Colonic mucosa (tissue), 4 donors: Measurements from ENCODE around the gene UPF3A. TPM values are rescaled to one million over a fixed set of nuclear protein-coding genes. Genes with fewer than 3 reads are reported as not detected.

Experiments used
- DNase-seq: peaks from one replicate; pipeline ENCODE4 v3.0.0-alpha.2; 2020
- H3K27ac ChIP-seq: fragments of 200-600 bp; one replicate; pipeline ENCODE4 v1.8.0; 2021
- H3K27me3 ChIP-seq: fragments of 200-600 bp; one replicate; pipeline ENCODE4 v1.8.0; 2021
- H3K36me3 ChIP-seq: fragments of 200-600 bp; one replicate; pipeline ENCODE4 v1.8.0; 2021
- H3K4me1 ChIP-seq: fragments of 200-600 bp; one replicate; pipeline ENCODE4 v1.8.0; 2021; ENCODE audit warnings: mild to moderate bottlenecking
- H3K4me3 ChIP-seq: fragments of 200-600 bp; one replicate; pipeline ENCODE4 v1.8.0; 2021
- H3K9ac ChIP-seq, 2 donors: one replicate each; pipeline ENCODE4 v1.7.0; 2013; ENCODE audit warnings: control low read depth in 2 of 2, low read depth in 2 of 2, low read length in 2 of 2
- H3K9me3 ChIP-seq: fragments of 200-600 bp; one replicate; pipeline ENCODE4 v1.8.0; 2021
- intact Hi-C: fragments of 100-400 bp; cut with DNase I; formaldehyde crosslinking; loops from one replicate; pipeline ENCODE4 v1.14.1; 2022
- total RNA-seq, 2 donors: library from RNA; stranded (reverse); fragmentation: NEBNext Ultra II Directional in 1 of 2; extraction: Animal tissue kit (Norgen Biotek cat#: 25700) in 1 of 2; gene quantifications; one replicate each; pipeline ENCODE4 v1.2.1, GENCODE V29; 2021
- TF ChIP-seq, protein P1 (sequence below): fragments of 200-600 bp; IDR thresholded peaks from one replicate; pipeline ENCODE4 v1.8.0; 2022; ENCODE audit warnings: antibody characterized with exemption, mild to moderate bottlenecking
- donor health status: healthy.
- donor health status: DM: no; HTN: no; CAD: no.
- donor health status: DM: no; HTN: no; CAD: no.

Gene UPF3A
- total RNA-seq, 2 donors from 2014 or later = 22.1 to 29.7 TPM

DNA sequence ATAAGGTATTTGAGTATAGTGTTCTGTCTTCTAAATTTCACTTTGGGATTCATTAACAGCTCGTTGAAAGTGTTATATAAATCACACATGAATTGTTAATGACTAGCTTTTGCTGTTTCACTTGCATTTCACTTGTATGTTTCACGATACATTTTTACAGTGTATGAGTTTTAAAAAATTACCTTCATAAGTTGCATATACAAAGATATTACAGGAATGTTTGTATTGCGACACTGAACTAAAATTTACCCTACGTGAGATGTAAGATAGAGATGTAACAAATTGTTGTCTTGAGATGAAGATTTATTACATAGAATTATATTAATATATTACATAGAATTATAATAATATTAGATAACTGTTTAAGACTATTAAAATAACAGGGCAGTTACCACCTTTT lies 45.2 kb upstream of the UPF3A start:
- intact Hi-C loops = no loop called here
- H3K27ac ChIP-seq = no peak overlapping the region
- no peaks in the 10 kb centered on the region for H3K27me3 ChIP-seq
- peaks cover 3% of the 10 kb centered on the region for H3K36me3 ChIP-seq
- TF ChIP-seq, protein P1, sequence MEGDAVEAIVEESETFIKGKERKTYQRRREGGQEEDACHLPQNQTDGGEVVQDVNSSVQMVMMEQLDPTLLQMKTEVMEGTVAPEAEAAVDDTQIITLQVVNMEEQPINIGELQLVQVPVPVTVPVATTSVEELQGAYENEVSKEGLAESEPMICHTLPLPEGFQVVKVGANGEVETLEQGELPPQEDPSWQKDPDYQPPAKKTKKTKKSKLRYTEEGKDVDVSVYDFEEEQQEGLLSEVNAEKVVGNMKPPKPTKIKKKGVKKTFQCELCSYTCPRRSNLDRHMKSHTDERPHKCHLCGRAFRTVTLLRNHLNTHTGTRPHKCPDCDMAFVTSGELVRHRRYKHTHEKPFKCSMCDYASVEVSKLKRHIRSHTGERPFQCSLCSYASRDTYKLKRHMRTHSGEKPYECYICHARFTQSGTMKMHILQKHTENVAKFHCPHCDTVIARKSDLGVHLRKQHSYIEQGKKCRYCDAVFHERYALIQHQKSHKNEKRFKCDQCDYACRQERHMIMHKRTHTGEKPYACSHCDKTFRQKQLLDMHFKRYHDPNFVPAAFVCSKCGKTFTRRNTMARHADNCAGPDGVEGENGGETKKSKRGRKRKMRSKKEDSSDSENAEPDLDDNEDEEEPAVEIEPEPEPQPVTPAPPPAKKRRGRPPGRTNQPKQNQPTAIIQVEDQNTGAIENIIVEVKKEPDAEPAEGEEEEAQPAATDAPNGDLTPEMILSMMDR = no peak
- H3K4me3 ChIP-seq = peak overlapping the region; percentile 92
- H3K9me3 ChIP-seq = no peaks in the 10 kb centered on the region
- DNase-seq = no peak
- no peak overlapping the region for H3K9ac ChIP-seq
- H3K4me1 ChIP-seq = no peaks in the 10 kb centered on the region

DNA sequence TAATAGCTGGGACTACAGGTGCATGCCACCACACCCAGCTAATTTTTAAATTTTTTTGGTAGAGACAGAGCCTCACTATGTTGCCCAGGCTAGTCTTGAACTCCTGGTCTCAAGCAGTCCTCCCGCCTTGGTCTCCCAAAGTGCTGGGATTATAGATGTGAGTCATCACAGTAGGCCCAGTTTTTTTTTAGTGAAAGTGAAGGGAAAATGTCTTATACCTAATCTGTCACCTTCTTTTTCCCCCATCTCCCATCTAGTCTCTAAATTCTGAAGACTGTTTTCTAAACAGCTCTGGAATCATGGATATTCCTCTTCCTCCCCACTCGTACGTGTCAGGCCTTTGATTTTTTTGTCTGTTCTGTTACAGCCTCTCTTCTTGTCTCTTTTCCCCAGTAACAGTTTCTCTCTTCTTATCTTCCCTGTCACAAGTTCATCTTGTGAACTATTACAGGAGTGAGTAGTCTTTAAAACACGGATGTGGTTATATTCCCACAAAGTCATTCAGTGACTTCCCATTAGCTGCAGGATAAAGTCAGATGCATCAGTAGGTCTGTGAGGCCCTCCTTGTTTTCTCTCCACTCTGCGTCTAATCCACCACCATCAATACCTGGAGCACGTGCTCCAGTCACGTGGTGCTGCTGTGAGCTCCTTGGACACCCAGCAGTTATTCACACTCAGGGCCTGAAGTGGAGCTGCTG lies 43.8 kb upstream of the UPF3A start:
- Histone ChIP-seq H3K36me3 (peaks cover 8% of the 10 kb centered on the region), H3K4me1 (no peaks in the 10 kb centered on the region), H3K27ac (no peak overlapping the region), H3K4me3 (no peak overlapping the region), H3K9me3 (no peaks in the 10 kb centered on the region), H3K27me3 (no peaks in the 10 kb centered on the region), H3K9ac (no peak overlapping the region)
- no peak for DNase-seq
- TF ChIP-seq, protein P1 = no peak
- intact Hi-C loops = no loop called here

DNA sequence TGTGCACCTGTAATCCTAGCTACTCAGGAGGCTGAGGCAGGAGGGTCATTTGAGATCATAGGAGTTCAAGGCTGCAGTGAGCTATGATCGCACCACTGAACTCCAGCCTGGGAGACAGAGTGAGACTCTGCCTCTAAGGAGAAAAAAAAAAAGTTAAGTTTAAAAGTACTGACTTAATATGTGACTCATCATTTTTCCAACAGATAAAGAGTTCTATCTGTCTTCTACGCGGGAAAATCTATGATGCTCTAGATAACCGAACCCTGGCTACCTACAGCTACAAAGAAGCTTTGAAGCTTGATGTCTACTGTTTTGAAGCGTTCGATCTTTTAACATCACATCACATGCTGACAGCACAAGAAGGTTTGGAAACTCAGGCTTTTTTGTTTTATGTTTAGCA lies 39.5 kb upstream of the UPF3A start:
- TF ChIP-seq, protein P1 = no peak
- no peaks in the 10 kb centered on the region for H3K9me3 ChIP-seq
- intact Hi-C loops = no loop called here

DNA sequence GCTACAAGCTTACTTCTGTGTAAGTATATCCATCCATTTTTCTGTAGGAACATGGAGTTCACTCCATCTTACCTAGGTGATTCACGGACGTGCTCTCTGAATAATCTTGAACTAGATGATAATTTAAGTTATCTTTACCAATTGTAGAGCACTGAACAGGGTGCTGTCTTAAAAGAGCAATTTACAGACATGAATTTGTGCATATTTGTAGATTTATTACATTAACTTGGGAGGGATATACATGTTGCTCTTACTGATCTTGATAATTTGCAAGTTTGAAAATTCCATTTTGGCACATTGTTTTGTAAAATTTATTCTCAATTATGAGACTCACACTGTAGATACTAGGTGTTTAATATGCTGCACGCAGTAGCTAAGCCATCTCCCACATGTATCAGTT lies 37.4 kb upstream of the UPF3A start:
- no peak for DNase-seq
- no peaks in the 10 kb centered on the region for H3K9me3 ChIP-seq
- no peak overlapping the region for H3K4me3 ChIP-seq
- intact Hi-C loops = no loop called here
- TF ChIP-seq, protein P1 = no peak
- H3K9ac ChIP-seq = no peak overlapping the region
- peaks cover 11% of the 10 kb centered on the region for H3K36me3 ChIP-seq
- no peaks in the 10 kb centered on the region for H3K27me3 ChIP-seq
- H3K27ac ChIP-seq = no peak overlapping the region
- no peaks in the 10 kb centered on the region for H3K4me1 ChIP-seq

More for the DNA sequence above, 39.5 kb upstream of the UPF3A start:
- Histone ChIP-seq H3K4me3 (no peak overlapping the region), H3K4me1 (no peaks in the 10 kb centered on the region), H3K27me3 (no peaks in the 10 kb centered on the region), H3K27ac (no peak overlapping the region), H3K36me3 (peaks cover 7% of the 10 kb centered on the region), H3K9ac (no peak overlapping the region)
- no peak for DNase-seq

DNA sequence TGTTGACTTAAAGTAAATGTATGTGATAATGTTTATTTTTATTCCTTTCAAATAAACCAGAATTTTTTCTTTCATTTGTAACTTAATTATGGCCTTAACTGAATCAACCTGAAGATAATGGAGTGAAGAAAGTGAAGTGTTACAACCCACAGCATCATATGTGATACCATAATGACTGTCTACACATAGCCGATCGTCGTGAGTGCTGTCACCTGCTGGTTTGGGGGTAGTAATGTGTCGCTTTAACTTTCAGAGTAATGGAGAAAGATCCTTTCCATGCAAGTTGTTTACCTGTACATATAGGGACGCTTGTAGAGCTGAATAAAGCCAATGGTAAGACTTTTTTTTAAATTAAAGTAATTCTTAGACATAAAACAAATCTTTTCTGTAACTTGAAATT lies 36.8 kb upstream of the UPF3A start:
- no peak overlapping the region for H3K27ac ChIP-seq
- H3K4me3 ChIP-seq = no peak overlapping the region
- no peaks in the 10 kb centered on the region for H3K9me3 ChIP-seq
- H3K27me3 ChIP-seq = no peaks in the 10 kb centered on the region
- no peak for DNase-seq
- no peaks in the 10 kb centered on the region for H3K4me1 ChIP-seq
- intact Hi-C loops = no loop called here
- TF ChIP-seq, protein P1 = no peak
- H3K36me3 ChIP-seq = peaks cover 13% of the 10 kb centered on the region
- no peak overlapping the region for H3K9ac ChIP-seq
